Activated CD8-positive, alpha-beta memory T cell treated with anti-CD3 and anti-CD28 coated beads for 48 hours (primary cell): ENCODE data around the gene KCNE1.
"Not testable (repeated sequence)": the region's sequence is repeated elsewhere in the genome, so short reads cannot be mapped to it uniquely, and the experiment has no call there.

Source experiments
- DNase-seq, 3 experiments: peaks; one replicate each; pipeline ENCODE4 v3.0.0-alpha.2; 2020; ENCODE audit warnings: low read depth in 2 of 3, low spot score in 2 of 3

Gene KCNE1

DNA sequence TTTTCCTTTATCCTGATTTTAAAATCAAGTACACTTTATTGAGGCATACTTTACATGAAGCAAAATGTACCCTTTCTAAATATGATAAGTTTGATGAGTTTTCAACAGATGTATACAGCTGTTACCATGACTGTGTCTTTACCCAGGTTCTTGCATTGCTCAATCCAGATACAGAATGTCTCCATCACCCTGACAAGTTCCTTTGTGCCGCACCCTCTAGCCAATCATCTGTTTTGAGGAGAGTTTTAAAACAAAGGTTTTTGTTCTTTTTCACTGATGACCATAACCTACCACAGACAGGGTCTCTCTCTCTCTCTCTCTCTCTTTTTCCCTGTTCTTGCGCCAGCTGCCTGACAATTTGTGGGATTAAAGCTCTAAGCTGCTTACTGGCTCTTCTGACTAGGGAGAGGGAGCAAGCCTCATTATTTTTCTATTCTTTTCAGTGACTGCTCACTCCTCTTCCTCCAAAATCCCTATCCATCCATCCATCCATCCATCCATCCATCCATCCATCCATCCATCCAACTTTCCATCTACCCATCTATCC is 1.2 kb upstream of the KCNE1 start:
- DNase-seq: no peak

DNA sequence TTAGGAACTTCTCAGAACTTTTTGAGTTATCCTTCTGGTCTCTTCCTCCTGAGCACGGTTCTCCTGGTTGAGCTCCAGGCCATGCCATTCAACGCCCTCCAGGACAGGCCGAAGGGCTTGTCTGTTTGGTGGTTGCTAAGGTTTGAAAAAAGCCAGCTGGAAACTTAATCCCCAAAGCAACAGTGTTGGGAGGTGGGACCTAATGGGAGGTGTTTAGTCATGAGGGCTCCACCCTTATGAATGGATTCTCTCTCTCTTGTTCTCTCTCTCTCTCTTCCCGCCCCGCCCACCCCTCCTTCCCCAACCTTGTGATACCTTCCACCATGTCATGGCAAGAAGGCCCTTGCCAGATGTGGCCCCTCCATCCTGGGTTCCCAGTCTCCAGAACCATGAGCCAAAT is 829 bp downstream of the KCNE1 start:
- no peak for DNase-seq

- peak in 2 of 3 experiments; percentile 17 to 23 for DNase-seq
These were observed 1.6 kb downstream of the KCNE1 start for GRCh38 chr21:34510148-34511142.

GRCh38 chr21:34509151-34509550 is 2.9 kb downstream of the KCNE1 start:
- DNase-seq: no peak

GRCh38 chr21:34504595-34504994 is 7.4 kb downstream of the KCNE1 start:
- no peak for DNase-seq

GRCh38 chr21:34502480-34503106 is 9.4 kb downstream of the KCNE1 start:
- DNase-seq: no peak

DNA sequence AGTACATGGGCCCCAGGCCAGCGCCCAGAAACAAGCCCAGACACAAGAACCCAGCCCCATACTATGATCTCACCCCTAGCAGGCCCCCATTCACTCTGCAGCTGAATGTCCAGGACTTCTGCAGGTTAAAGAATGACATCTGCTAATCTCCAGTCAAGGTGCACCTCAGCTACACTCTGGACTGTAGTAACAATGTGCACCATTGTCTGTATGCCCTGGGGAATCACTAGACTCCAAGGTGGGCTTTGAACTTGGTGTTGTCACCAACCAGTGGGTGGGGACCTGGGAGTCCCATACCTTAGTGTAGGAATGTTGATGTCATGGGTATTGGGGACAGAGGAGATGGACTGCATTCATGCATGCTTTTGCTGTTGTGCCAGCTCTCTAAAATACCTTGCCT is 10.3 kb downstream of the KCNE1 start:
- DNase-seq: no peak

- no peak for DNase-seq
These were observed 11.8 kb downstream of the KCNE1 start for GRCh38 chr21:34500191-34500590.

DNA sequence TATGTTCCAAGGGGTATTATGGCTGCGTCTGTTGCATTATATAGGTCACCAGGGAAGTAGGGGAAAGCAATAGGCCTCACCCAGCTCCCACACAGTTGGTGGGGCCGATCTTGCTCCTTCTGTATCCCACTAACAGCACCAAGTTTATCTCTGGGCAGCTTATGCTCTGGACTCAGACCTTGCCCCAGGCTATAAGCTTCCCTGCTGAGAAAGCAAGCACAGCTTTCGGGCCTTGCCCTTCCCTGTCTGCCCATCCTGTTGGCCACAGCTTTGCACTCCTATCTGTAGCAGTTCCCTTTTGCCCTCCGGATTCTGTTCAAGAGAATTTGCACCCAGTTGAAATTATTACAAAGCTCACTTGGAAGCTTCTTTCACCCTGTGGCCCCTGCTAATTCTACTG is 12.9 kb downstream of the KCNE1 start:
- DNase-seq: no peak

DNA sequence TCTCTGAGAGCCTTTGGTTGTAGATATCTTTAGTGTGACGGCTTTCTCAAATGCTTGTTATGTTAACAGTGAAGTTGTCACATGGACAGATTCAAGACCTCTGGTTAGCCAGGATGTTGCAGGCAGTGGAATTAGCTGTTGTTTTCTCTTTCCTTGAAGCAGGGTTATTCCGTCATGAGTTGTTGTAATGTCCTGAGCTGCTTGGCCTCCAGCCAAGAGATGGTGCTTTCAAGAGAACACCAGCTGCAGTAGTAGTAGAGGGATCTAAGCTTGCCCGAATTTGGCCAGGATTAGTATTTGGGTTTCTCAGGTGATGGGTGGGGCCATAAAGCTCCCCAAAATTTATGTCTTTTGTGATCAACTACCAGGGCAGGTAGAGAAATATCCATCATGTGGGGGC is 13.4 kb downstream of the KCNE1 start:
- no peak for DNase-seq

GRCh38 chr21:34483854-34484253 is 28.2 kb downstream of the KCNE1 start:
- DNase-seq: not testable (repeated sequence)

- not testable (repeated sequence) for DNase-seq
These were observed 28.6 kb downstream of the KCNE1 start for GRCh38 chr21:34483435-34483834.

- DNase-seq: not testable (repeated sequence)
These were observed 44.7 kb downstream of the KCNE1 start for GRCh38 chr21:34467333-34467732.

- not testable (repeated sequence) for DNase-seq
These were observed 52.6 kb downstream of the KCNE1 start for GRCh38 chr21:34459426-34459825.

DNA sequence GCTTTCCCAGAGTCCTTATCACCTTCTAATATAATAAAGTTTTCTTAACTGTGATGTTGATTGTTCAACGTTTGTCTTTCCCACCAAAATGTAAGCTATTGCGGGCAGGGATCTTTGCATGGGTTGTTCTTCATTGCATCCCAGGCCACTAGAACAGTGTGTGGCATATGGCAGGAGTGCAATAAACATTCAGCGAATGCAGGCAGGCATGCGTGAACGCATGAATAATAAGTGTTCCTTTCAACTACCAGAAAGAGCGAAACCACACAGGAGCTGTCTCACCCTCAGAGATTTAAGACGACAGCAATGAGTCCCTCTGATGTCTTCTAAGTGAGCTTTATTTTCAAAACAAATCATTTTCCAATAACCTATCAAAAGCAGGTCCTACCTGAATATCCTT is 53.7 kb downstream of the KCNE1 start:
- DNase-seq: not testable (repeated sequence)

- DNase-seq: not testable (repeated sequence)
These were observed 55.8 kb downstream of the KCNE1 start for GRCh38 chr21:34456180-34456579.

DNA sequence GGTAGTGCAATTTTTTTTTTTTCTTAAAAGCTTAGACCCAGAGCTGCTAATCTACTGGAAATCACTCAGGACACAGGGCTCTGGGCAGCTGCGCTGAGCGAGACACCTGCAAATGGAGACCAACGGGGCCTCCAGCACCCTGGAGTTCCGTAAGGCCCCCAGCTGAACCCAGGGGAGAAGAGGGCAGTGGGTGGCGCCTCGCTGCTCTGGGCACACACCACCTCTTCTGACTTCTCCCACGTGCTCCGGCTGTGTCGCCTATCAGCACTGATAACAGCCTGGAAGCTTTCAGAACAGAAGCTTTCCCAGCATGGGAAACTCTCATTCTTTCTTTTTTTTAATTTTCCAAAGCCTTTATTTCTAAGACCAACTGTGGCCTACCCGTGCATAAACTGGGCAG is 56.4 kb downstream of the KCNE1 start:
- DNase-seq: not testable (repeated sequence)

GRCh38 chr21:34447018-34447417 is 65.0 kb downstream of the KCNE1 start:
- DNase-seq: not testable (repeated sequence)

DNA sequence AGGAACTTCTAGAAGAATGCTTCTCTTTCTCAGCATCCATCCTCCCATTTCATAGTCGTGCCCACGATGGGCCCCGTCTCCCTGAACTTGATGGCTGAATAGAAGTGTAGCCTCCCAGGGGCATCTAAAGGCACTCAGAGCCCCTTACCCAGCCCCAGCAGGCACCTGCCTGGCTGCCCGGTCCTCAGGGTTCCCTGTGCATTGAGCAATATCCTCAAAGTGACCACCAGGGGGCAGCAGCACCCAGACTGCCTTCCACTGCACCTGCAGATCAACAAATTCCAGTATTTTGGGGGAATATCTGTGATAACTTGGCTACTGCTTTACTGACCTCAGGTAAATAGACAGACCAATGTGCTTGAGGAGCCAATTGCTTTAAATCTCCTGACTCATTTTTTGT is 68.5 kb downstream of the KCNE1 start:
- not testable (repeated sequence) for DNase-seq

DNA sequence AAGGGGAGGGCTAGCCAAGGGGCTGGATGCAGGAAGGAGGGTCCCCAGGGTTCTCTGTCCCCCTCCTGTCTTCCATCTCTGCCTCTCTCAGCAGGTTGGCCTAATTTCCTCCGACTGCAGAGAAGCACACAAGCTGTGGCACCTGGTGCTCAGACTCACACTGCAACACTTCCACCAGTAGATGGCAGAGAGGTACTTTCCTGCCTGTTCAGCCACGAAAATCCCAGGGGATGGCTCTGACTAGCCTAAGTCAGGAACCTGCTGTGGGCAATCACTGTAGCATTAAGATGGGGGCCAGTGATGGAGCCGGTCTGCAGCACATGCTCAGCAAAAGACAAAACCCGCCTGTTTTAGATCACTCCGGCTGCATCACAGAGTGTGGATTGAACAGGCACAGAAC is 82.3 kb downstream of the KCNE1 start:
- DNase-seq: not testable (repeated sequence)

DNA sequence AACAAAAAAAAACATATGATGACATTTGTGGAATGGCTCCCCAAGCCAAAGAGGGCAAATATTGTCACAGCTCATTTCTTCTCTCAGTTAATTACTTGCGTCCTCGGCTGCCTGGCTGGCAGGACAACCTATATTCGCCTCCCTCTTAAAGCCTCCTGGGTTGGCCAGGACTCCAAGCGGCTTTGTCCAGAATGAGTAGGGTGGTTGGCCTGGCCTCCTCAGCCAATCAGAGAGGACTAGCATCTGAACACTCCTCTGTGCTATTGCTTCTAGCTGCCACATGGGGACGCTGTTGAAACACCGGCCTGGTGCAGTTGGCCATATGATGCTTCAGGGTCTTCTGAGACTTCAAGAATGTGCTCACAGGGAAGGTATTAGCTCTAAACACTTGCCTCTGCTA is 83.6 kb downstream of the KCNE1 start:
- not testable (repeated sequence) for DNase-seq

GRCh38 chr21:34427339-34427738 is 84.7 kb downstream of the KCNE1 start:
- not testable (repeated sequence) for DNase-seq
